Superior temporal gyrus (tissue), 1 donor: Measurements from ENCODE around the gene CCL5.

Experiments
- DNase-seq: peaks from one replicate; pipeline ENCODE4 v3.0.0-alpha.2; 2016; ENCODE audit errors: extremely low spot score

CCL5 gene

GRCh38 chr17:35867574-35867973, 12.6 kb downstream of the CCL5 start:
- DNase-seq = no peak

- no peak for DNase-seq
Measured at GRCh38 chr17:35866341-35866950, 13.7 kb downstream of the CCL5 start.

- DNase-seq = no peak
Measured at GRCh38 chr17:35865412-35866340, 14.5 kb downstream of the CCL5 start.

- DNase-seq = no peak
Measured at GRCh38 chr17:35864853-35865252, 15.3 kb downstream of the CCL5 start.

- no peak for DNase-seq
Measured at GRCh38 chr17:35856603-35857002, 23.6 kb downstream of the CCL5 start.

- DNase-seq = no peak
Measured at GRCh38 chr17:35855965-35856364, 24.2 kb downstream of the CCL5 start.

- peak; percentile 77 for DNase-seq
Measured at GRCh38 chr17:35849469-35850348, 30.5 kb downstream of the CCL5 start.

- DNase-seq = no peak
Measured at GRCh38 chr17:35847633-35848373, 32.4 kb downstream of the CCL5 start.

- peak; percentile 41 for DNase-seq
Measured at GRCh38 chr17:35847006-35847405, 33.2 kb downstream of the CCL5 start.

- DNase-seq = no peak
Measured at GRCh38 chr17:35846055-35846809, 33.9 kb downstream of the CCL5 start.

GRCh38 chr17:35844547-35844946, 35.6 kb downstream of the CCL5 start:
- no peak for DNase-seq

GRCh38 chr17:35843698-35844097, 36.5 kb downstream of the CCL5 start:
- no peak for DNase-seq

- DNase-seq = no peak
Measured at GRCh38 chr17:35842239-35842638, 37.9 kb downstream of the CCL5 start.

GRCh38 chr17:35841505-35841904, 38.7 kb downstream of the CCL5 start:
- no peak for DNase-seq

GRCh38 chr17:35841101-35841500, 39.1 kb downstream of the CCL5 start:
- no peak for DNase-seq

GRCh38 chr17:35825206-35825605, 55.0 kb downstream of the CCL5 start:
- DNase-seq = no peak
